DMS53 (cell line): ENCODE measurements around the gene TNFSF11.

Source experiments
- DNase-seq: peaks from one replicate; lab custom pipeline; 2025; lab: John Stamatoyannopoulos, UW

The TNFSF11 gene

GRCh38 chr13:42611086-42611779 is 37.3 kb downstream of the TNFSF11 start:
- DNase-seq: no peak

DNA sequence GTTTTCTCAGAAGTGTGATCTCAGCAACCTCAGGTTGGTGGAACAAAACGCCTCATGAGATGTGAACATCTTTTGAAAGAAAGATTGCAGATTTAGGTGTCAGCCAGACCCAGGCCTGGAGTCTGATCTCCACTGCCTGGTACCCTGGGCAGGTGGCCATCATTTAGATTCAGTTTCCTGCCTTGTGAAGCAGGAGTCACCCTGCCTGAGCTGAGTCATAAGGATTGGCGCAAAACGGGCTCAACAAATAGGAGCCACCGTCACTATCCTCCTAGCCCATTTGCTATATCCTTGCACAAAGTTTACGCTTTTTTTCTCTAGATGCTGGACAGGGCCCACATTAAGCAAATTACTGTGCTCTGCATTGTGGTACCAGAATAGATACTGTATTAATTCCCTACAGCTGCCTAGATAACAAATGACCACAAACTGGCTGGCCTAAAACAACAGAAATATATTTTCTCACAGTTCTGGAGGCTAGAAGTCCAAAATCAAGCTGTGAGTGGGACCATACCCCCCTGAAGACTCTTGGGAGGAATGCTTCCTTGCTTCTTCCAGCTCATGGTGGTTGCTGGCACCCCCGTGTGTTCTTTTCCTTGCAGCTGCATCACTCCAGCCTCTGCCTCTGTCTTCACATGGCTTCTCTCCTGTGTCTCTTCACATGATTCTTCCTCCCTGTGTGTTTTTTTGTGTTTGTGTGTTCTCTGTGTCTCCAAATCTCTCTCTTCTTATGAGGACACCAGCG is 38.2 kb downstream of the TNFSF11 start:
- peak; percentile 26 for DNase-seq

GRCh38 chr13:42614436-42615035 is 40.6 kb downstream of the TNFSF11 start:
- peak; percentile 31 for DNase-seq

DNA sequence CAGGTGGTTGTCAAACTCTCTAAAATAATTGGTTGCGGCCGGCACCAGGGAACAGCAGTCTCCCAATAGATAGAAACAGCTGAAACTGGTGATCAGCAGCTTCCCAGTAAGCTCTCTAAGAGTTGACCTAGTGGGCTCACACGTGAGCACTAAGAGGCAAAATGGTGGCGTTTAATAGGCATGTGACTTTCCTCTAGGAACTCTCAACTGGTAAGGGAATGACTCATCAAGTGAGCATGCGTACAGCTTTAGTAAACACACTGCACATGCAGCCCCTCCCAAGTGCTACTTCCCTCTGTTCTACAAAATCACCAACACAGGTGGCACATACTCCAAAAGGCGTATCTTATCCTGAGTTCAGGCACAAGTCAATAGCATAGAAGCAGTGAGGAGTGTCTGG is 41.7 kb downstream of the TNFSF11 start:
- DNase-seq: peak; percentile 76

DNA sequence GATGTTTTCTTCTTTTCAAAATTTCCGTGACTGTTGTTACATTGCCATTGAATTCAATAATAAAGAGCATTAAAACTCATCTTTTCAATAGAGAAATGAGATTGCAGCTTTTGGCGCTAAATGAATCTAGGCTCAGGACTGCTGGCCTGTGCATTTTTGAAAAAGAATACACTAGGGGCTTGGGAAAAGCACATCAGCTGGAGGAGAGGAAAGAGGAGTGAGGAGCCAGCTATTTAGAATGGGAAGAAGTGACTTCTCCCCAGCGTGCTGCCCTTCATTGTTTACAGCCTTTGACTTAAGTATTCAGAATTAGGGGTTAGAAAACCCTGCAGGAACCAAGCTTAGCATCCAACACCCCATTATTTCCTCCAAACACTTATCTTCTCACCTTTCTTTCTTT is 43.3 kb downstream of the TNFSF11 start:
- no peak for DNase-seq

DNA sequence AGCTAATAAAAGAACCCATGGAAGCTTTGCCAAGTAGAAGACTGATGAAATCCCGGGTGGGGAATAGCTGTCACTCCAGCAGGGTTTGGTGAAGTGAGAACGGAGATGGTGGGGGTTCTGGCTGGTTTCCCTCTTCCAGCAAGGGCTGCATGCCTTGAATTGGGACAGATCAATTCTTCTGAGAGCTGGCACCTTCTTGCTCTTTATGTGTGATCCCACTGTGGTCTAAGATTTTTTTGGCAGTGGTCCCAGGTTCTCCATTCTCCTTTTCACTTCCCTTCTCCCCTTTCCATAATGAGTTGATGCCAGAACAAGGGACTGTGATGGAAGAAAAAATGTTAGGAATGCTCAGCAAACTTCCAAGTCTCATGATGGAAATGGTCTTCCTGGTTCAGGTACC is 50.0 kb downstream of the TNFSF11 start:
- no peak for DNase-seq

DNA sequence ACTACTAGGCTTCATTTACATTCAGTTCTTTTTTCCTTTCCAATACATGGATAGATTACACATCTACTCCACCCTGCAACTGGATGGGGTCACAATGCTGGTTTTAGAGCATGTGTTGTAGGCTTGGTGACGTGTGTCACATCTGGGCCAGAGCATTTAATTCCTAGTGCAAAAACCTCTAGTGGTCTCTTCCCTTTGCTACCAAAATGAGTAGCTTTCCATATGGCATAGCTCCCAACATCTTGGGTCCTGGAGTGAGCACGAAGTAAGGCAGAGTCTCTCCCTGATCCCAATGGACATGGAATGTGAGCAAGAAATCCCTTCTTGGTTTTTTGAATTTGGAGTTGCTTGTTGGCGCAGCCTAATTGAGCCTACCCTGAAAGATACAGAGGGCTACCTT is 51.7 kb downstream of the TNFSF11 start:
- DNase-seq: no peak

GRCh38 chr13:42626176-42626860 is 52.4 kb downstream of the TNFSF11 start:
- no peak for DNase-seq

GRCh38 chr13:42628666-42629065 is 54.7 kb downstream of the TNFSF11 start:
- DNase-seq: no peak

GRCh38 chr13:42631181-42631580 is 57.2 kb downstream of the TNFSF11 start:
- no peak for DNase-seq

GRCh38 chr13:42633495-42633894 is 59.5 kb downstream of the TNFSF11 start:
- DNase-seq: peak; percentile 64

- DNase-seq: no peak
Measured at GRCh38 chr13:42638101-42638500, 64.1 kb downstream of the TNFSF11 start.

DNA sequence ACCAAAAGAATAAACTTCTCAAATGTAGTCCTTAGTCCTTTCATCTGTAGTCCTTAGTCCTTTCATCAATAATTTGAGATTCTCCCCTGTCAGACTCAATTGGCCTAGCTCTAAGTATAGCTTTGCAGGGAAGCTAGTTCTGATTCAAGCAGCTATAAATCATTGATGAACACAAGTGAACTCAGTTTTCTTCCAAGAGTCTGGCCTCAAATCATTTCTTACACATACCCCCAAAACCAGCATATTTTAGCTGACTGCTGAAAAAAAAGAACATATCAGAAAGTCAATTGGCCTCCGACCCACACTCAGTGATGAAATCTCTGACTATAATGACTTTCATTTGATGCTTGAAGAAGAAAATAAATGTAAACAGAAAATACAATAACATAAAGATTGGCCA is 64.9 kb downstream of the TNFSF11 start:
- no peak for DNase-seq

DNA sequence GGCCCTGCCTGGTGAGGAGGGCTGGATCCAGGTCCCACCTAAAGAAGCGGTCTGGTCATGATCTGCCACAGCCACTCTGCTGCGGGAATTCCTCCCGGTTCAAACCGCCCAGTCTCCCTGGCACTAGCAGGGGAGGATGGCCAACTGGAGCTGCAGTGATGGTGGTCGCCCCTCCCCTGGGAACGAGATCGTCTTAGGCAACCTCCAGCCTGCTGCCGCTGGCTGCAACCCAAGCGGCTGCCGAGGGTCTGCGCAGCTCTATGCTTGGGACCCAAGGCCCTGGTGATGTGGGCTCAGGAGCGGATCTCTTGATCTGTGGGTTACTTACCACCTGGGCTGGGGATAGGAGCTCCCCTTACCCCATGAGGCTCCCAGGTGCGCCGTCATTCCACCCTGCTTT is 69.1 kb downstream of the TNFSF11 start:
- DNase-seq: no peak

- no peak for DNase-seq
Measured at GRCh38 chr13:42644841-42645240, 70.9 kb downstream of the TNFSF11 start.

DNA sequence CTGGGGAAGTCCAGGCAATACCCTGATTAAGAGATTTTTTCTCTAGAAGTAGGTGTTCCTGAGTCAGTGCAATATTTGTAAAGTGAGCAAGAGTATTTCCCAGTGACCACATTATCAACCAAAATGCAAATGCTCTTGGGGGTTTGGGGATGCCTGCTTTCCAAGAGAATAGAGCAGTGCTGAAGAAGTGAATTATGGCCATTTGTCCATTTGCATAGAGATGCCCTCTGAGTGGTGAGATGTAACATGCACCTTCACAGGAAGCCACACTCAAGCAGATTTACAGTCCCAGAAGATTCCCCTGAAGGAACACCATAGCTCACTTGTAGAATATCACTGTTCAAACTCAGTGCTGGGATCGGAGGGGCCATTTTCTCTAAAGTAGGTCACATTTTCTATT is 71.8 kb downstream of the TNFSF11 start:
- no peak for DNase-seq

- DNase-seq: no peak
Measured at GRCh38 chr13:42649141-42649540, 75.2 kb downstream of the TNFSF11 start.

DNA sequence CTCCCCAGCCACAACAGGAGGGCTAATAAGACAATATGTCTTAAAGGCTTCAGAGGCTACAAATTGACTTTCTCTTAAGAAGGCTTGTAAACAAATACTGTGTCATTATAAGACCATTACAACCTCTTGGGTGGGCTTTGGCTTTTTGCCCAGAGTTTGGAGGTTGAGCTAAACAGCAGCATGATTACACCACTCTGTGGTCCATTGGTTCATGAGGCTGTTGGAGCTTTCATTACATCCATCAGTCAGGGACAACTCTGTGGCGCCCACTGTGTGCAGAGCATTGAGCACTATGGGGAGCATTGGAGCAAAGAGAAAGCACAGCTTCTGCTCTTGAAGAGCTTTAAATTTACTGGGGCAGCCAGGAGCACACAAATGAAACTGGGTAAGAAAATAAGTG is 75.9 kb downstream of the TNFSF11 start:
- no peak for DNase-seq

GRCh38 chr13:42650506-42650905 is 76.6 kb downstream of the TNFSF11 start:
- no peak for DNase-seq

- no peak for DNase-seq
Measured at GRCh38 chr13:42651936-42652641, 78.1 kb downstream of the TNFSF11 start.

DNA sequence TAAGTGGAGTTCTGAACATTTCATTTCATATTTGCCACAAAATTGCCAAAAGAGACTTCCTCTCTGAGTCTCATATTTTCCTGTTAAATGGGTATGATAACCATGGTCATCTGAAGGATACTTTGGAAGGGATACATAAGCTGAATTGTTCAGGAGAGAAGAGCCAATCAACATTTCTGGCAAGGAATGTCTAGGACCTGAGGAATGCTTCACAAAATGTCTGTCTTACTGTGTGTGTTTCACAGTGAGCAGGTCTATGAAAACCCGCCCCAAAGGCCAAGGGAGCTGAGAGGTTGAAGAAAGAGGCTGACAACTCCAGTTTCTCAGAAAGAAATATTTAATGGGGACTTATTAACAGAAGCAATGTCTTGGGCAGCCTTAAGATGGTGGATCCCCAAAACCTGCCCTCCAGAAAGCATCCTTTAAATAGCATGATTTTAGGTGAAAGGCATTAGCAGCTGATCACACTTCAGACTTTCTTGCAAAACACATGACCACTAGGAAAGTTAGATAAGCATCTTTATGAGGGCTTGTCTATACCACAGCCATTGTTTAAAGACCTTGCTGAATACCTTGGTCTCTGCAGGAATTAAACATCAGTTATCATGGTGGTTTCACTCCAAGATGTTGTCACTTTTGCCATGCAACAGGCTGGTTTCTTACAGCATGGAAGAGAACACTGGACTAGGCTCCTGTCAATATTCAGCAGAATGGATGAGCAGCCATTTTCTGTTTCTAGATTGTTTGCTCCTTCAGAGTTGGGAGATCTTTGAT is 78.9 kb downstream of the TNFSF11 start:
- no peak for DNase-seq
